ENCODE results near the gene DNM3.
A peak's percentile ranks its signal among the peaks of the same experiment; 100 is the strongest.

Gene DNM3

GRCh38 chr1:171819946-171820345 is 21.4 kb upstream of the DNM3 start:
- no peak for DNase-seq

GRCh38 chr1:171826973-171827372 is 14.3 kb upstream of the DNM3 start:
- DNase-seq, result no peak

- peak; percentile 91 for DNase-seq
These were observed 12.5 kb upstream of the DNM3 start for GRCh38 chr1:171828794-171829193.

GRCh38 chr1:171833091-171833825 is 8.0 kb upstream of the DNM3 start:
- DNase-seq, result no peak

- DNase-seq, result no peak
These were observed 6.5 kb upstream of the DNM3 start for GRCh38 chr1:171834821-171835220.

- no peak for DNase-seq
These were observed 5.4 kb upstream of the DNM3 start for GRCh38 chr1:171835891-171836290.

- DNase-seq, result no peak
These were observed 848 bp downstream of the DNM3 start for GRCh38 chr1:171841931-171842761.

- DNase-seq, result no peak
These were observed 3.1 kb downstream of the DNM3 start for GRCh38 chr1:171844381-171844780.

- no peak for DNase-seq
These were observed 4.7 kb downstream of the DNM3 start for GRCh38 chr1:171845998-171846397.

- DNase-seq, result no peak
These were observed 8.1 kb downstream of the DNM3 start for GRCh38 chr1:171849245-171849898.

- DNase-seq, result peak; percentile 31
These were observed 9.5 kb downstream of the DNM3 start for GRCh38 chr1:171850651-171851350.

GRCh38 chr1:171852272-171852671 is 11.0 kb downstream of the DNM3 start:
- no peak for DNase-seq

GRCh38 chr1:171855381-171855780 is 14.1 kb downstream of the DNM3 start:
- no peak for DNase-seq

- DNase-seq, result no peak
These were observed 17.4 kb downstream of the DNM3 start for GRCh38 chr1:171858696-171859095.

- DNase-seq, result no peak
These were observed 19.4 kb downstream of the DNM3 start for GRCh38 chr1:171860696-171861095.

GRCh38 chr1:171863531-171863930 is 22.2 kb downstream of the DNM3 start:
- no peak for DNase-seq

- no peak for DNase-seq
These were observed 23.0 kb downstream of the DNM3 start for GRCh38 chr1:171864308-171864707.

GRCh38 chr1:171865106-171865505 is 23.8 kb downstream of the DNM3 start:
- DNase-seq, result no peak

- no peak for DNase-seq
These were observed 25.9 kb downstream of the DNM3 start for GRCh38 chr1:171867236-171867635.

GRCh38 chr1:171868217-171868803 is 27.0 kb downstream of the DNM3 start:
- no peak for DNase-seq

GRCh38 chr1:171869097-171869496 is 27.8 kb downstream of the DNM3 start:
- DNase-seq, result no peak

GRCh38 chr1:171871848-171872247 is 30.6 kb downstream of the DNM3 start:
- DNase-seq, result no peak

GRCh38 chr1:171872430-171872829 is 31.1 kb downstream of the DNM3 start:
- DNase-seq, result no peak
